Measurements from ENCODE around the gene ELL3. TPM values are rescaled to one million over a fixed set of nuclear protein-coding genes. Genes with fewer than 3 reads are reported as not detected.

The ELL3 gene
- total and polyA plus RNA-seq, 10 of the 15 experiments (the other 5 are each of a cell fraction or from before 2014, with no cell fraction given), result 12.9 to 30.3 (median 20.2) TPM

GRCh38 chr15:43776101-43776717, 557 bp downstream of the ELL3 start (continued):
- no peak for TF ChIP-seq ZBTB40 (IDR thresholded peaks at IDR 0.05; ENCODE audit: borderline replicate concordance)
- TF ChIP-seq BCL3 (IDR thresholded peaks at IDR 0.05; ENCODE audit: borderline replicate concordance, insufficient read depth, low read depth, low read length, poor library complexity, severe bottlenecking), result peak; percentile 70
- TF ChIP-seq TAF1 (IDR thresholded peaks at IDR 0.05; ENCODE audit: borderline replicate concordance, low read depth, low read length), result 0 out of 2 replicates have a peak, but pooled peaks have one; percentile 18
- no peak for TF ChIP-seq WRNIP1 (IDR thresholded peaks at IDR 0.05; ENCODE audit: borderline replicate concordance, low read depth, low read length)

All from GM12878 (cell line).